Skin epidermis (tissue), 12 donors: ENCODE measurements around the gene MOCS1.
"Not testable (repeated sequence)": the region's sequence is repeated elsewhere in the genome, so short reads cannot be mapped to it uniquely, and the experiment has no call there.

ENCODE experiments used
- H3K27ac ChIP-seq, 21 experiments: fragments of 200-600 bp; sonication (generic) in 11 of 21; one replicate each; pipeline ENCODE4 v1.5.0; 2020; ENCODE audit warnings: mild to moderate bottlenecking in 3 of 21, inconsistent platforms in 2 of 21, moderate library complexity in 2 of 21
- H3K4me3 ChIP-seq, 7 experiments: fragments of 200-600 bp; sonication (generic) in 2 of 7; one replicate each; pipeline ENCODE4 v1.5.0; 2020; ENCODE audit warnings: inconsistent platforms in 2 of 7, mild to moderate bottlenecking in 2 of 7, moderate library complexity in 1 of 7

Gene MOCS1

GRCh38 chr6:39934131-39934757, at the start of gene MOCS1:
TSS of gene MOCS1 (minus strand) at chr6:39934462. CDS start at chr6:39934417, 45 bp downstream.
- Histone ChIP-seq H3K4me3 (peak within 1 kb of the TSS; percentile 34 to 68 (median 62)), H3K27ac (peak within 1 kb of the TSS in 17 of 21 experiments; percentile 18 to 84 (median 69))

DNA sequence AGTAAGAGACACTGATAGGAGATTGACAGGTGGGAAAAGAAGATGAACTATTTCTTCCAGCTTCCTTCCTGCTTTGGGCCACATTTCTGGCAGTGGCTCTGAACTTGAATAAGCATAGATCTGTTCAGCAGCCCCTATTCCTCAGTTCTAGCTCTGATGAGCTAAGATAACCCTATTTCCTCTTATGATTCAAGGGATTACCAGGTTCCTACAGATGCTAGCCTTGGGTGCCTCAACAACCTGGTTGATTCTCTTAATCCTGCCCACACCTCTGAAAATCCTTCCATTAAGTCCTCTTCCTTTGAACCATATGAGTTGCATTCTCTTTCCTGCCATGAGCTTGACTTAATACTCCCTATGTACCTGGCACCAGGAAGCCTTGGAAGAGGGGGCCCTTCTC, 49.8 kb upstream of the MOCS1 start:
- Histone ChIP-seq H3K4me3 (no peak overlapping the region), H3K27ac (no peak overlapping the region)

DNA sequence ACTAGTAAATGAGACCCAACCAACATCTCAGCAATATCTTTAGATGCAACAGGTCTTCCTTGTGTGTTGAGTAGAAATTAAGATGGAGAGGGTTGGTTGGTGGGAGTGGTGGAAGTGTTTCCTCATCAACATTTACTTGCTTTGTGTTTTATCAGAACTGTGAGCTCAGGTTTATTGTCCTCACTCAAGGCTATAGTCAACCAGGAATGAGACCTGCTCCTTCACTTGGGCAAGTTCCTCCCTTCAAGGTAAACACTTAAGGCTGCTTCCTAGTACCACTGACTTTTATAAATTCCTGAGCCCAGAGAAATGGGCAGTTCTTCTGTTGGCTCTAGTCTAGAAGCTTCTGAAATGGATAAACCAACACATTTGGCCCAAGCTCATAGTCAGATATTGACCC, 48.9 kb upstream of the MOCS1 start:
- H3K27ac ChIP-seq, result no peak overlapping the region
- no peak overlapping the region for H3K4me3 ChIP-seq

DNA sequence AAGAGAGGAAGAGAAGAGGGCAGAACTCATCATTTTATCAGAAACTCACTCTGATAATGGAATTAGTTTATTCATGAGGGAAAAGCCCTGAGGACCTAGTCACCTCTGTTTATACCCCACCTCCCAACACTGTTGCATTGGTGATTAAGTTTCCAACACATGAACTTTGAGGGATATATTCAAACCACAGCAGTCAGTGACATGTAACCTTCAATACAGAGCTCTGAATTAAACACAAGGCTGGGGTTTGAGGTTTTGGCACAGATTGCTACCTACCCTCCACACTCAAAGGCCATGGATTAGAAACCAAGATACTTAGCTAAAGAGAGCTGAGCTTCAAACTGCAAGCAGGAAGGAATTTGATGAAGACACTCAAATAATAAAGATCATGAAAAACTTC, 48.5 kb upstream of the MOCS1 start:
- Histone ChIP-seq H3K4me3 (no peak overlapping the region), H3K27ac (no peak overlapping the region)

GRCh38 chr6:39980839-39981580, 46.7 kb upstream of the MOCS1 start:
- H3K4me3 ChIP-seq, result no peak overlapping the region
- H3K27ac ChIP-seq, result no peak overlapping the region

DNA sequence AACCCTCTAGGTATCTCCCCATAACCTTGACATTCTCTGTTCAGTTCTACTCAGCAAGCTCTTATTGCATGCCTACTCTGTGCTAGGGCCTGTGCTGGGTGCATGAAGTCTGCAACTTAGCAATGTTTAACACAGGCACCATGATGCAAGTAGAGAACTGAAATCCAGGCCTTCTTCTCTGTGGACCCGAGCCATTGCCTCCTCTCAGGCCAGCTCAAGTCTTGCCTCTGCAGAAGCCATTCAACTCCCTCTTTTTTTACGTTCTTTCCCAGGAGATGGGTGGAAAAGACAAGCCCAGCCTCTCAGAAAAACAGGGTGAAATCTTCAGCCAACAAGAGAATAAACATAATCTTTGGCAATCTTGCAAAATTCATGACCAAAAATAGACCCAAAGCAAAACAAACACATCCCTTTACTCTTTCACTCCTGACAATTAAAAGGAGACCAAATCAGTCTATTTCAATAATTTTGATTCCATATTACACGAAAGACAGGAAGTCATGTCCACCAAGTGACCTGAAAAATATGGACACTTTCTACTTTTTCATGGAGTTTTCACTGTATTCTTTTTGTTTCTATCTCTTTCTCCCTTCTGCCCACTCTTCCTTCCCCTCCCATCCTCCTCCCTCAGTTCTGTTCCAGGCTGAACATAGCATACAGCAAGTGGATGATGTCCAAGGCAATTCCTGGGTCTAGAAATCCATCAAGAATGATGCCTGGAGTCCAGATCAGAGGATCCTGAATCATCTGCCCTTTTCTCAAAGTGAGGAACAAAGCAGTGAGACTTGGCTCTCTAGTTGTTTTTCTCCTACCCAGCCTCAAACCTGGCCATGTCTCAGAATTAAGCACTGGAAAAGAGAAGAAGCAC, 45.4 kb upstream of the MOCS1 start:
- no peak overlapping the region for H3K4me3 ChIP-seq

GRCh38 chr6:39978240-39978639, 44.0 kb upstream of the MOCS1 start:
- H3K27ac ChIP-seq, result no peak overlapping the region
- no peak overlapping the region for H3K4me3 ChIP-seq

More for the DNA sequence above, 45.4 kb upstream of the MOCS1 start:
- no peak overlapping the region for H3K27ac ChIP-seq

DNA sequence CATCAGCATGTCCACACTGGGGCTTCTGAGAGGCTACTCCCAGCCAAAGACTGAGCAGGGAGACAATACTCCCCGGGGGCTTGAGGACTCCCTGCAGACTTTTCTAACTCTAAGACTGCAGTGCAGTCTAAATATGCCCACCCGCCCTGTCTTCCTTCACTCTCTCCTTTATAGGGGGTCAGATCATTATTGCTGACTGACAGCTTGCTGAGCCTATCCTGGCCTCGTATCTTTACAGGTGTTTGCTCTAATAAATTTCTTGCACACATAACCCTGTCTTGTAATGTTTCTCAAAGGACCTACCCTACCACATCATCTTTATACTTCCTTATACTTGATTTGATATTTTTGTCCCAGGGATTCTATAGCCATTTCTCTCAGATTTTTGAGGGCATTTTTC, 39.4 kb upstream of the MOCS1 start:
- no peak overlapping the region for H3K27ac ChIP-seq
- H3K4me3 ChIP-seq, result no peak overlapping the region

GRCh38 chr6:39972717-39973116, 38.5 kb upstream of the MOCS1 start:
- H3K4me3 ChIP-seq, H3K27ac ChIP-seq: not testable (repeated sequence)

- H3K27ac ChIP-seq, H3K4me3 ChIP-seq: not testable (repeated sequence)
Observed at GRCh38 chr6:39971131-39971530, 36.9 kb upstream of the MOCS1 start.

DNA sequence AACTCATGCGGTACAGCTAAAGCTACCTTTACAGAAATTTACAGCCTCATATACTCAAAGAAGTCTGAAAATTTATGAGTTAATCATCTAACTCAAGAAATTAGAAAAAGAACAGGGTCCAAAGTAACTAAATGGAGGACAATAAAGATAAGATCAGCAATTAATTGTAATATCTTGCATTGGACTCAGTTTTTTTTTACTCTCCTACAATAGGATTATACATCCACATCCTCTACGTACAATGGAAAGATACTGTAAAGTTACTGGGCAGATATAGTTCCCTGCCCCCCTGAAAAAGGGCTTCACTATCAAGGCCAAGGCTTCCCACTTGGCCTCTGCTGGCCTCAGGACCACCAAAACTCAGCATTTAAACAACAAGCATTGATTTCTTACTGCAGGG, 31.5 kb upstream of the MOCS1 start:
- Histone ChIP-seq H3K4me3 (no peak overlapping the region), H3K27ac (no peak overlapping the region)

DNA sequence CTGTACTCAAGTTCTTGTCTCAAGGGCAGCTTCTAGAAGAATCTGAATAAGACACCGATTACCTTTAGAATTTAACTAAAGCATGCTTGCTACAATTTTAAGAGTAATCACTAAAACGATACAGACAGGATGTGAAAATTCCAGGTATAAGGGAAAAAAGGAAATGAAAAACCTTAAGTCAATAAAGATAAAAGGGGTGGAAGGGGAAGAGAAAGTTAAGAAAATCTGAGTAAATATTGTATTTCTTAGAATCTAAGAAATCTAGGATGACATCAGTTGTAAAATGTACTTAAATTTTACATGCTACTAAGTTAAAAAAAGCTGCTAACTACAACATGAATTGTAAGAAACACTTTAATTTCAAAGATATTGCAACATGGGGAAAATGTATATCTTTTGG, 30.3 kb upstream of the MOCS1 start:
- no peak overlapping the region for H3K27ac ChIP-seq

DNA sequence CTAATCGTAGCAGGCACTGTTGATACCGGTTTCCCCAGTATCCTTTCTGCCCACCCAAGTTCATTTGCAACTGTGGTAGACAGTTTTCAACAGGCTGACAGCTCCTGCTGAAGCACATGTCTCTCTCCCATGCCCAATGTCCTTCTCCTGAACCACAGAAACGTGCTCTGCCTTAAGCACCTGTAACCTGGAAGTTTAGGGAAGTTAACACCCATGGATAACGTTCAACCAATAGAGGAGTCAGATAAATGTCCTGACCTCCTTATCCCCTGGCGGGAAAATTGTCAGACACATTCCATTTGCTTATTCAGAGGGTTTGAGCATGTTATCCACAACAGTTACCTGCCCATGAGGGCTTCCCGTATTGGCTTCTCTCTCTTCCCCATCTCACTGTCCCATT, 29.8 kb upstream of the MOCS1 start:
- H3K27ac ChIP-seq, result no peak overlapping the region
- no peak overlapping the region for H3K4me3 ChIP-seq

More for the DNA sequence above, 30.3 kb upstream of the MOCS1 start:
- H3K4me3 ChIP-seq, result no peak overlapping the region

DNA sequence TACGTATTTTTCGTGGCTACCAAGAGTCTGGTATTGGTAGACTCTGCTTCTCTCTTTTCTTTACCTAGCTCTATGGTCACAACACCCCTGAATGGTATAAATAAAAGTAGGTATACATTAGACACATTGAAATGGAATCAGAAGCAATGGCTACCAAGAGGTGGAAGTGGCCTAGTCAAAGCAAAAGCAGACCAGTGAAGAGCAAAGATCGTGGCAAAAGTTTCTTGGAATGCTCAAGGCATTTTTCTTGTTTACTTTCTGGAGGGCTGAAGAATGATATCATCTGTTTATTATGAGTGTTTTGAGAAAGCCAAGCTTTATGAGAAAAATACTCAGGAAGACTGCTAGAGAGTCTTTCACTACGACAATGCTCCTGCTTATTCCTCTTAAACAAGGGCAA, 28.6 kb upstream of the MOCS1 start:
- peak overlapping the region in 1 of 21 experiments; percentile 46 for H3K27ac ChIP-seq

DNA sequence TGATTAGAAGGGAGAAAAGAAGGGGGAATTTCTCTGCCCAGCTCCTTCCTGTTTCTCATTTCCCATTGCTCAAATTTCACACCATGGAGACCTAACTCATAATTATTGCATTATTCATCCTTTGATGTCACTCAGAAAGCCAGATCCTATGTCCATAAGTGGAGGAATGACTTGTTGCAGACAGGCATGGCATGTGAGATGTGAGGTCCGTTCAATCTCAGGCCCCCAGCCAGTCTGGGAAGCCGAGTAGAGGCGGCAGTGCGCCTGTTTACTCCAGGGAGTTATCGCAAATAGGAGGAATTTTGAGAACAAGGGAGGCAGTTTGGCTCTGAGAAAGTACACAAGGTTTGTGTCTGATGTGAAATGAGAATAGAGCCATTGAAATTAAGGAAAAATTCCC, 26.9 kb upstream of the MOCS1 start:
- H3K27ac ChIP-seq, result no peak overlapping the region
- H3K4me3 ChIP-seq, result no peak overlapping the region

More for the DNA sequence above, 28.6 kb upstream of the MOCS1 start:
- H3K4me3 ChIP-seq, result no peak overlapping the region

DNA sequence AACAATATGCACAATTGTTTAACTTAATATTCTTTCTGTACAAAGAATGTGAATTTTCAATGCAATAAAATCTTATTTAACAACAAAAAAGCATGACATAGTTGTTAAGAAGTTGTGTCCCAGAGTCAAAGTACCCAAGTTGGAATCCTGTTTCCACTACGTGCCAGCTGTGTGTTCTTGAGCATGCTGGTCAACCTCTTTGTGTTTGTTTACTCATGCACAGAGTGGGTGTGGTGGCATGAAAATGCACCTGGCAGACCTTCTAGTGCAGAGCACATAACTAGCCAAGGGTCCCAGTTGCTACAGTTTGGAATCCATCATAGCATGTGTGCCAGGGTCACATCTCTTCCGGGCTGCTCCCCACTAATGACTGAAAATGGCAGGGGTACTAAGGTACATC, 24.7 kb upstream of the MOCS1 start:
- Histone ChIP-seq H3K27ac (no peak overlapping the region), H3K4me3 (no peak overlapping the region)

GRCh38 chr6:39956936-39957335, 22.7 kb upstream of the MOCS1 start:
- no peak overlapping the region for H3K4me3 ChIP-seq
- H3K27ac ChIP-seq, result peak overlapping the region in 3 of 21 experiments; percentile 4 to 37 (median 8)

DNA sequence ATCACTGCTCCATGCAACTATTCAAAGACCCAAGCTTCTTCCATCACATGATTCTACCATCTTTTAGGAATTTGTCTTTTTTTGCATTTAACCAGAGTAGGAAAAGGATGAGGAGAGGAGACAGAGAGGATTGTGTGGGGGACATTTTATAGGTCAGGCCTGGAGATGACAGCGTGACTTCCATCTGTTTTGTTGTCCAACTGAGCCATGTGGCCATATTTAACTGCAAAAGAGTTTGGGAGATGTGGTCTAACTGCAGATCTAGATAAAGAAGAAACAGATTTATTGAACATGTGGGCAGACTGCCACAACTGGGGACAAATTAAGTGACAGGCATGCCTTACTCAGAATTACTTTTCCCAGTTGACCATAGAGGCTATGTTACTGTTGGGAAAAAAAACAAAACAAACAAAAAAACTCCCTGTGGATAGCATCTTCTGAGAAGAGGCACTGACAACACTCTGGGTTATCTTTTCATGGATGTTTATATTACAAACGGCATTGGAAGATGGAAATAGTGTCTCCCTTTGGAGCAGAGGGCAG, 18.9 kb upstream of the MOCS1 start:
- no peak overlapping the region for H3K4me3 ChIP-seq
- no peak overlapping the region for H3K27ac ChIP-seq

DNA sequence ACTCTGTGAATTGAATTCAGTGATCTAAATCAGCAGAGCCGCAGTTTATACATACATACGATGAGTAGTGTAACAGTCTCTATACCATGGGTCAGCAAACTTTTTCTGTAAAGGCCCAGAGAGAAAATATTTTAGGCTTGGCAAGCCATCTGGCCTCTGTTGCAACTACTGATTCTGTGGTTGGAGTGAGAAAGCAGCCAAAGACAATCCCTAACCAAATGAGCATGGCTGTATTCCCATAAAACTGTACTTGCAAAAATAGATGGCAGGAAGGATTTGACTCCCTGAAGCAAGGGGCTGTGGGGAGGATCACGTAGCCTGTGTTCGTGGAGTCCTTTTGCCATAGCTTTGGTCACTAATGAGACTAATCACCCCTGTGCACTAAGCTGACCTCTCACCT, 17.9 kb upstream of the MOCS1 start:
- Histone ChIP-seq H3K4me3 (no peak overlapping the region), H3K27ac (peak overlapping the region in 5 of 21 experiments; percentile 1 to 44 (median 22))

DNA sequence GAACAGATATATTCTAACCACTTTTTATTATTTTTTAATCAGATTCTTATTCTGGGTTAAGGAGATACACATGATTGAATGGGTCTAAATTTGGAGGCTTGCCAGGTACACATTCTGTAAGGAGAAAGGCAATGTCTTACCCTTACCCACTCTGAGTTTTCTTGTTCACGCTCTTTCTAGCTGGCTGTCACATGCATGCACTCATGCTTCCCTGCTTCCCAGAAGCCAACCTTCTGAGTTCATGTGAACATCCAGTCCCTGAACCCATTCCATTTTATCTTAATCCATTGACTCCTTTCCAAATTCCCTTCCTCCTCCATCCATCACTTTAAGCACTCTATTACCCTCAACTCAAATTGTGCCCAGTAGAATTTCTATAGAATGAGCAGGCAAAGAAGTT, 17.5 kb upstream of the MOCS1 start:
- Histone ChIP-seq H3K27ac (peak overlapping the region in 5 of 21 experiments; percentile 1 to 44 (median 22)), H3K4me3 (no peak overlapping the region)
